SK-N-MC (cell line): ENCODE data around the gene IL1RN.

Experiments used
- EZH2 ChIP-seq: fragments of 200-600 bp; sonication (generic); IDR thresholded peaks from one replicate; pipeline ENCODE4 v1.6.1; 2017; ENCODE audit warnings: antibody characterized with exemption
- POLR2AphosphoS5 ChIP-seq: IDR thresholded peaks from 2 replicates; pipeline ENCODE4 v1.6.1; 2012; ENCODE audit warnings: mild to moderate bottlenecking, low read depth, low read length, borderline replicate concordance

DNA sequence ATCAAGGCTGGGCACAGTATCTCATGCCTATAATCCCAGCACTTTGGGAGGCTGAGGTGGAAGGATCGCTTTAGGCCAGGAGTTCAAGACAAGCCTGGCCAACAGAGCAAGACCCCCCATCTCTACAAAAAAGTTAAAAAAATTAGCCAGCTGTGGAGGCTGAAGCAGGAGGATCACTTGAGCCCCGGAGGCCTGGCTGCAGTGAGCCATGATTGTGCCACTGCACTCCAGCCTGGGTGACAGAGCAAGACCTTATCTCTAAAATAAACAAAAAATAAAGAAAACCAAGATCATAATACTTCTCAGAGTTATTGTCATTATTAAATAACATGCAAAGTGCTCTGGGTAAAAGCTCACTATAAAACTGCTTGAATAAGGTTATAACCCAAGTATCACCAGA, 14.9 kb downstream of the IL1RN start:
- no peak for TF ChIP-seq POLR2AphosphoS5
- no peak for TF ChIP-seq EZH2
